Fibroblast of the conjunctiva (primary cell): Measurements from ENCODE around the gene ALDH1A1.

Source experiments
- DNase-seq: peaks from one replicate; pipeline ENCODE4 v3.0.0-alpha.2; 2010; ENCODE audit warnings: low read depth

Gene ALDH1A1

DNA sequence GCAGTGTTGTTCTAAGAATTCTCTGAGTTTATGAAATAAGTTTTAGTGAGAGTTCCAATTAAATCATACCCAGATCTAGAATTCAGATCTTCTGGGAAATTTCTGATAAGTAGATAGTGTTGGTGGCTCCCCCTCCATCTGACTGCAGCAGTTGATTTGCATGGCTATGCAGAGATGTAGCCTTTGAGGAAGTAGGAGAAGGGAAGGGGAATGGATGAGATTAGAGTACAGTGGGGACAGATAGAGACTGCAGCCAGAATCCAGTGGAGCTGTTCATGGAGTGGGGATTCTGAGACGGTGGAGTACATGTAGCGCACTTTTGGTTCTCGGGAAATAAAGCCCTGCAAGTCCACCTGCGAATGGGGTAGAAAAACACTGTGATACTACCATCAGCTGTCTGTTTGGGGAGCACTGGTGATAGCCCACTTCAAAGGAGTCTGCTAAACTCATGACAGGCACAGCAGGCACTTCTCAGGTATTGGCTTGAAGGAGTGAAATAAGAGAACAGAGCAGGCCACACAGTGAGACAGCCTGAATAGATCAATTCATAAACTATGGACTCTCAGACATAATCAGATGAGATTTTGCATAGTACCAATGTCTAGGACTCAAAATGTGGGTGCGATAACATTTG is 96.8 kb downstream of the ALDH1A1 start:
- no peak for DNase-seq

- no peak for DNase-seq
These were observed 97.5 kb downstream of the ALDH1A1 start for GRCh38 chr9:72855321-72855720.
